ENCODE results near the gene KCNK4. TPM values are rescaled to one million over a fixed set of nuclear protein-coding genes. Genes with fewer than 3 reads are reported as not detected.

The KCNK4 gene
- total and polyA plus RNA-seq, 2 donors (not counting 3 experiments of a cell fraction or from before 2014, with no cell fraction given), result 0.06 to 0.44 TPM

DNA sequence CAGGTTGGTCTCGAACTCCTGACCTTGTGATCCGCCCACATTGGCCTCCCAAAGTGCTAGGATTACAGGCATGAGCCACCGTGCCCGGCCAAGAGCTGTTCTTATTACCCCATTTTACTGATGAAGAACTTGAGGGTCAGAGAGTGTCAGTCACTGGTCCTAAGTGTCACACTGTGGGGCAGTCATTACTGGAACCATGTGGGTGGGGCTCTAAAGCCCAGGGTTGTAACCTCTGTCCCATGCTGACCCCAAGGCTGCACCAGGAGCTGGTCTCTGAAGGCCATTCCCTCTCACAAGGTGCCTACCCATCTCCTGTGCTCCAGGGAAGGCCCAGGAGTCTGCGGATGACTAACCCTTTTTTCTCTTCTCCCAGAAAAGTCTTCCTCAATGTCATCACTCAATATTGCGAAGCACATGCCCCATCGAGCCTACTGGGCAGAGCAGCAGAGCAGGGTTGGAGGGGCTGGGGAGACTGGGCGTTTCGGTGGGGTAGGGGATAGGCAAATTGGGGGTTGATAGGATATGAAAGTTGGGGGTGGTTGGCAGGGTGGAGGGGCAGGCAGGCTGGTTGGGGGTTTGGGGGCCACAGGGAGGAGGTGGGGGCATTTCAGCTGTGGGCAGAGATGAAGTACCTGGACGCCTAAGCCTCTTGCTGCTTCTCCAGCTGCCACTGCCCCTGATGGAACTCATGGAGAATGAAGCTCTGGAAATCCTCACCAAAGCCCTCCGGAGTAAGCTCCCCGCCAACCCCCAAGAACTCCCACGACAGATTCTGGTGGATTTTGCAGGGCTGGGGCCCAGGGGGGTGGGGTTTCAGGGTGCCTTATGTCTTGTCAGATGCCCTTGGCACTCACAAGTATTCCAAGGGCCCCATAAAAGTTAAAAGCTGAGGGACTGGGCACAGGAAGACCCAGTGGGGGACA is 12.3 kb downstream of the KCNK4 start:
- Histone ChIP-seq H3K9me1 (replicated peaks; ENCODE audit: control insufficient read depth, extremely low read depth, insufficient read depth, low read length) (no peaks in the 10 kb centered on the region), H3K27ac (ENCODE audit: insufficient read depth, low read depth, low read length) (no peak overlapping the region), H3K4me3 (replicated peaks in 1 of 3; ENCODE audit: insufficient read depth in 1 of 3, low read depth in 1 of 3, low read length in 3 of 3) (no peak overlapping the region), H3K9ac (replicated peaks; ENCODE audit: extremely low read depth, insufficient read depth, low read length) (no peak overlapping the region), H3K27me3 (ENCODE audit: control insufficient read depth in 2 of 2, insufficient read depth in 2 of 2, low read length in 2 of 2) (peaks cover 5 to 23% of the 10 kb centered on the region in 2 experiments), H3K79me2 (ENCODE audit: control insufficient read depth, insufficient read depth, low read length) (peaks cover 10% of the 10 kb centered on the region), H4K20me1 (replicated peaks; ENCODE audit: control insufficient read depth, extremely low read depth, insufficient read depth, low read length) (no peaks in the 10 kb centered on the region), H3K4me2 (ENCODE audit: insufficient read depth, low read length) (no peak overlapping the region), H3K4me1 (ENCODE audit: control insufficient read depth, extremely low read depth, insufficient read depth, low read length) (peaks cover 23% of the 10 kb centered on the region), H2AFZ (ENCODE audit: low read depth, low read length) (no peak overlapping the region), H3K9me3 (replicated peaks; ENCODE audit: control insufficient read depth, insufficient read depth, low read length) (no peaks in the 10 kb centered on the region), H3K36me3 (ENCODE audit: control insufficient read depth in 2 of 2, extremely low read depth in 1 of 2, insufficient read depth in 2 of 2, low read length in 2 of 2) (no peaks in the 10 kb centered on the region)
- intact Hi-C loops (cut with micrococcal nuclease) (loop anchor here (2.0 to 5.0 kb wide), 2 partner anchors 19 to 466 kb away; partner anchors contain the start of genes BAD, GPR137 and MARK2), dilution Hi-C loops (cut with MboI; ENCODE audit: extremely low pct_ligation_motif_present, low sequenced_read_pairs) (no loop called here)
- FAIRE-seq, result no peak
- TF ChIP-seq, protein P1, sequence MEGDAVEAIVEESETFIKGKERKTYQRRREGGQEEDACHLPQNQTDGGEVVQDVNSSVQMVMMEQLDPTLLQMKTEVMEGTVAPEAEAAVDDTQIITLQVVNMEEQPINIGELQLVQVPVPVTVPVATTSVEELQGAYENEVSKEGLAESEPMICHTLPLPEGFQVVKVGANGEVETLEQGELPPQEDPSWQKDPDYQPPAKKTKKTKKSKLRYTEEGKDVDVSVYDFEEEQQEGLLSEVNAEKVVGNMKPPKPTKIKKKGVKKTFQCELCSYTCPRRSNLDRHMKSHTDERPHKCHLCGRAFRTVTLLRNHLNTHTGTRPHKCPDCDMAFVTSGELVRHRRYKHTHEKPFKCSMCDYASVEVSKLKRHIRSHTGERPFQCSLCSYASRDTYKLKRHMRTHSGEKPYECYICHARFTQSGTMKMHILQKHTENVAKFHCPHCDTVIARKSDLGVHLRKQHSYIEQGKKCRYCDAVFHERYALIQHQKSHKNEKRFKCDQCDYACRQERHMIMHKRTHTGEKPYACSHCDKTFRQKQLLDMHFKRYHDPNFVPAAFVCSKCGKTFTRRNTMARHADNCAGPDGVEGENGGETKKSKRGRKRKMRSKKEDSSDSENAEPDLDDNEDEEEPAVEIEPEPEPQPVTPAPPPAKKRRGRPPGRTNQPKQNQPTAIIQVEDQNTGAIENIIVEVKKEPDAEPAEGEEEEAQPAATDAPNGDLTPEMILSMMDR (IDR thresholded peaks at IDR 0.05; ENCODE audit: extremely low read depth in 1 of 2, insufficient read depth in 1 of 2, low read depth in 1 of 2, low read length in 2 of 2), result no peak
- TF ChIP-seq JUN (IDR thresholded peaks at IDR 0.05; ENCODE audit: borderline replicate concordance, insufficient read depth, insufficient read length, low read depth), result no peak
- TF ChIP-seq POLR2A (IDR thresholded peaks at IDR 0.05; ENCODE audit: low read depth, low read length), result no peak
- TF ChIP-seq MYC (IDR thresholded peaks at IDR 0.05; ENCODE audit: low read depth, low read length), result no peak
- TF ChIP-seq, protein P2, sequence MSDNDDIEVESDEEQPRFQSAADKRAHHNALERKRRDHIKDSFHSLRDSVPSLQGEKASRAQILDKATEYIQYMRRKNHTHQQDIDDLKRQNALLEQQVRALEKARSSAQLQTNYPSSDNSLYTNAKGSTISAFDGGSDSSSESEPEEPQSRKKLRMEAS (IDR thresholded peaks at IDR 0.05; ENCODE audit: insufficient read depth, insufficient read length), result no peak
- no peak for TF ChIP-seq EZH2 (IDR thresholded peaks at IDR 0.05; ENCODE audit: borderline replicate concordance, low read depth, low read length, severe bottlenecking)
- TF ChIP-seq FOS (IDR thresholded peaks at IDR 0.05; ENCODE audit: borderline replicate concordance, insufficient read depth, low read length), result no peak
- TF ChIP-seq GATA2 (IDR thresholded peaks at IDR 0.05; ENCODE audit: insufficient read depth, insufficient read length, low read depth, low read length), result no peak
- TF ChIP-seq POLR2AphosphoS5 (IDR thresholded peaks at IDR 0.05; ENCODE audit: insufficient read depth, low read depth, low read length), result no peak
- no TSS peak for BruUV-seq (replicated peaks)
- POLR2A ChIA-PET, result interaction anchor here (0.9 to 1.1 kb wide), 2 partner anchors 14 to 58 kb away, joined by 3 to 5 read pairs; partner anchors contain the start of genes PRDX5 and TRMT112
- CTCF ChIA-PET, result interaction anchor here (0.7 to 6.7 kb wide), 27 partner anchors 8 to 1656 kb away, joined by 3 to 413 read pairs (median 8); partner anchors contain the start of genes BAD, FERMT3, FKBP2 and KCNK4
- no peak for DNase-seq (ENCODE audit: low read depth, low spot score)

All from endothelial cell of umbilical vein (primary cell).